ENCODE measurements around the gene PCDHGB7. TPM values are rescaled to one million over a fixed set of nuclear protein-coding genes. Genes with fewer than 3 reads are reported as not detected.

The PCDHGB7 gene
- total and polyA plus RNA-seq, 12 donors: 1.9 to 12.6 (median 10.3) TPM

- intact Hi-C loops (cut with DNase I): loop anchor here in 4 of 10 donors (2.0 to 10.0 kb wide), 4 partner anchors 54 to 104 kb away; partner anchors contain the start of gene PCDHGA3 (in 1 of the 4)
- Histone ChIP-seq H3K27me3 (peaks cover 0 to 99% (median 0%) of the 10 kb centered on the region in 7 donors), H3K36me3 (peaks cover 0 to 47% (median 0%) of the 10 kb centered on the region in 9 donors), H3K4me1 (peaks cover 0 to 25% (median 6%) of the 10 kb centered on the region in 9 donors), H3K9me3 (peaks cover 0 to 100% (median 66%) of the 10 kb centered on the region in 11 donors), H3K27ac (no peak within 1 kb of the TSS), H3K4me3 (peak within 1 kb of the TSS in 9 of 10 donors; percentile 6 to 42 (median 34))
- ATAC-seq (peak in 4 of 8 donors; percentile 34 to 60 (median 42)), DNase-seq (no peak)
- TF ChIP-seq CTCF (IDR thresholded peaks at IDR 0.05): peak; percentile 23 to 60 (median 49)
- 27 to 30% methylated on average over 42 of the region's 42 CpGs for WGBS, 2 donors
Measured at GRCh38 chr5:141420855-141421488, 3.5 kb downstream of the PCDHGB7 start, which contains the start of gene PCDHGA11. PCDHGA11 (plus strand) TSS chr5:141421051; CDS start chr5:141421228, 177 bp downstream.

GRCh38 chr5:141421489-141421855 lies 4.0 kb downstream of the PCDHGB7 start:
- no peak for TF ChIP-seq CTCF (IDR thresholded peaks at IDR 0.05)
- no peak for ATAC-seq
- H3K9me3 ChIP-seq: peaks cover 0 to 100% (median 69%) of the 10 kb centered on the region in 11 donors
- H3K36me3 ChIP-seq: peaks cover 0 to 52% (median 0%) of the 10 kb centered on the region in 9 donors
- peak overlapping the region in 8 of 10 donors; percentile 11 to 42 (median 36) for H3K4me3 ChIP-seq
- no peak for DNase-seq
- WGBS, 2 donors: 27 to 32% methylated on average over 13 of the region's 13 CpGs
- H3K27me3 ChIP-seq: peaks cover 0 to 99% (median 0%) of the 10 kb centered on the region in 7 donors
- H3K4me1 ChIP-seq: peaks cover 0 to 25% (median 6%) of the 10 kb centered on the region in 9 donors
- intact Hi-C loops (cut with DNase I): loop anchor here in 4 of 10 donors (2.0 to 10.0 kb wide), 4 partner anchors 55 to 103 kb away; partner anchors contain the start of gene PCDHGA3 (in 1 of the 4)
- no peak overlapping the region for H3K27ac ChIP-seq

GRCh38 chr5:141422742-141423291 lies 5.3 kb downstream of the PCDHGB7 start:
- no peak overlapping the region for H3K27ac ChIP-seq
- H3K9me3 ChIP-seq: peaks cover 0 to 100% (median 82%) of the 10 kb centered on the region in 11 donors
- peaks cover 0 to 99% (median 0%) of the 10 kb centered on the region in 7 donors for H3K27me3 ChIP-seq
- ATAC-seq (no peak), DNase-seq (no peak)
- 31 to 35% methylated on average over 42 of the region's 42 CpGs for WGBS, 2 donors
- H3K4me3 ChIP-seq: no peak overlapping the region
- intact Hi-C loops (cut with DNase I): loop anchor here in 3 of 10 donors (5.0 to 10.0 kb wide), 3 partner anchors 81 to 102 kb away; partner anchors contain the start of gene PCDHGA3 (in 1 of the 3)
- peaks cover 0 to 65% (median 0%) of the 10 kb centered on the region in 9 donors for H3K36me3 ChIP-seq
- peaks cover 0 to 20% (median 6%) of the 10 kb centered on the region in 9 donors for H3K4me1 ChIP-seq
- TF ChIP-seq CTCF (IDR thresholded peaks at IDR 0.05): no peak

GRCh38 chr5:141427783-141428426 lies 10.4 kb downstream of the PCDHGB7 start:
- peaks cover 0 to 100% (median 77%) of the 10 kb centered on the region in 11 donors for H3K9me3 ChIP-seq
- no peak for TF ChIP-seq CTCF (IDR thresholded peaks at IDR 0.05)
- intact Hi-C loops (cut with DNase I): loop anchor here in 2 of 10 donors (5.0 to 10.0 kb wide), 2 partner anchors 94 to 97 kb away; no protein-coding TSS in a partner anchor
- H3K36me3 ChIP-seq: peaks cover 0 to 60% (median 0%) of the 10 kb centered on the region in 9 donors
- ATAC-seq (peak in 1 of 8 donors; percentile 18), DNase-seq (no peak)
- no peak overlapping the region for H3K27ac ChIP-seq
- H3K4me3 ChIP-seq: no peak overlapping the region
- peaks cover 0 to 98% (median 0%) of the 10 kb centered on the region in 7 donors for H3K27me3 ChIP-seq
- 54 to 55% methylated on average over 53 of the region's 53 CpGs for WGBS, 2 donors
- peaks cover 0 to 22% (median 0%) of the 10 kb centered on the region in 9 donors for H3K4me1 ChIP-seq

Measured in heart right ventricle (tissue), 16 donors.